GM19240 (cell line): ENCODE measurements around the gene NADK.
"Not testable (repeated sequence)": the region's sequence is repeated elsewhere in the genome, so short reads cannot be mapped to it uniquely, and the experiment has no call there.

Experiments used
- DNase-seq: peaks from one replicate; pipeline ENCODE4 v3.0.0; 2011; ENCODE audit warnings: low spot score; ENCODE audit not compliant: insufficient read length

NADK gene

GRCh38 chr1:1707241-1707640 lies 71.0 kb downstream of the NADK start:
- DNase-seq: not testable (repeated sequence)

GRCh38 chr1:1705623-1706022 lies 72.6 kb downstream of the NADK start:
- DNase-seq: not testable (repeated sequence)

DNA sequence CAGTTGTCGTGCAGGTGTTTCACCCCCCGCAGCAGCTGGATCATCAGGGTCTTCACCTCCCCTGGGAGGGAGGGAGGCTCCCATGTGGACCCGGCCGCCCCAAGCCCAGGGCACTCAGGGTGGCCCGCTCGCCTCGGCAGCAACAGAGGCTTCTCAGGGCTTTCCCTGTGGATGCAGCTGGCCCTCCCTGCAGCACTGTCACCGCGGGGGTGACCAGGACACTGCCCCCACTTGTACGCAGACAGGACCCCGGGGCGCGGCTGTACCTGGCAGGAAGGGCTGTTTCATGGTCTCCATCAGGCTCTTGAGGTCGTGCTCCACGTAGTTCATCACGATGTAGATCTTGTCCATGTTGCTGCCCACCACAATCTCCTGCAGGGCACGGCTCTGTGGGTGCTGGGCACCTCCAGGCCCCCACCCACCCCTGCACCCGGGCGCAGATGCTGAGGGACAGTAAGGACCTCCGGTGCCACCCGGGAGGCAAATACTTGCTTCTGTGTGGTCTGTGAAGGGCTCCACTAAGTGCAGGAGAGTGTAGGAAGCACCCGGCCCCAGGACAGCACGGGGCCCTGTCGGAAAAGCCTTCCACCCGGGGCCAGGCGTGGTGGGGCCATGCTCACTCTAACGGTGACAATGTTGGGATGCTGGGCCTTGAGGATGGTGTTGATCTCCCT lies 73.8 kb downstream of the NADK start:
- DNase-seq: not testable (repeated sequence)

- no peak for DNase-seq
Measured at GRCh38 chr1:1703796-1704195, 74.5 kb downstream of the NADK start.

- not testable (repeated sequence) for DNase-seq
Measured at GRCh38 chr1:1702506-1702905, 75.8 kb downstream of the NADK start.
